ENCODE results near the gene TPO. TPM values are rescaled to one million over a fixed set of nuclear protein-coding genes. Genes with fewer than 3 reads are reported as not detected.

TPO gene
- total RNA-seq, 1 donor from 2014 or later = not detected

DNA sequence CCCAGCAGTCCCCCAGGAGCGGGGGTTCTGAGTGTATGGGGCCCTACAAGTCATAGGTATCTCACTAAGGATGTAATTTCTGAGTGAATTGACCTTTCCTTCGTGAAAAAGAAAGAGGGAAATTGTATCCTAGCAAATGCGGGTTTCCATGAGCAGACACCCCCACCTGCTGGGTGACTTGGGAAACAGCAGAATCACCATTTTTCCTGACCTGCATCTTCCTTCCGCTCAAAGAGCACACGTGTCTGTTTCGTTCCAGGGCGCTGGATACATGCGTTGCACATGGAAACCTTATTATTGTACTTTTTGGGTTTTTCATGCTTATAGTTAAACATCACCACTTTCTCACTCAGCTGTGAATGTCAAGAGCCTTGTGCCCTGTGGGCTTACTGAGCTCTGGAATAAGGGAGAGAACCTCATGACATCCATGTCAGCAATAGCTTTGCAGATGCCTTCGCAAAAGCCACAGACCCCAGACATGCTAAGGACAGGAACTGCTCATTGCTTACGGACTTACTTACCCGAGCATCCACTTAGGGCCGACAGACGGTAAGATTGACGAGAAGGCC is 132.8 kb downstream of the TPO start:
- no peaks in the 10 kb centered on the region for H3K36me3 ChIP-seq
- no peak overlapping the region for H3K4me2 ChIP-seq
- H3K27me3 Mint-ChIP-seq (ENCODE audit: insufficient read depth, low read depth) = peaks cover 7% of the 10 kb centered on the region
- H3K4me1 ChIP-seq = no peaks in the 10 kb centered on the region
- no peaks in the 10 kb centered on the region for H3K9me3 ChIP-seq (ENCODE audit: low read depth)
- H3F3A ChIP-seq (ENCODE audit: low read depth) = no peaks in the 10 kb centered on the region
- DNase-seq (ENCODE audit: low spot score) = peak; percentile 71
- no peaks in the 10 kb centered on the region for H3K36me3 Mint-ChIP-seq
- TF ChIP-seq, protein P1, sequence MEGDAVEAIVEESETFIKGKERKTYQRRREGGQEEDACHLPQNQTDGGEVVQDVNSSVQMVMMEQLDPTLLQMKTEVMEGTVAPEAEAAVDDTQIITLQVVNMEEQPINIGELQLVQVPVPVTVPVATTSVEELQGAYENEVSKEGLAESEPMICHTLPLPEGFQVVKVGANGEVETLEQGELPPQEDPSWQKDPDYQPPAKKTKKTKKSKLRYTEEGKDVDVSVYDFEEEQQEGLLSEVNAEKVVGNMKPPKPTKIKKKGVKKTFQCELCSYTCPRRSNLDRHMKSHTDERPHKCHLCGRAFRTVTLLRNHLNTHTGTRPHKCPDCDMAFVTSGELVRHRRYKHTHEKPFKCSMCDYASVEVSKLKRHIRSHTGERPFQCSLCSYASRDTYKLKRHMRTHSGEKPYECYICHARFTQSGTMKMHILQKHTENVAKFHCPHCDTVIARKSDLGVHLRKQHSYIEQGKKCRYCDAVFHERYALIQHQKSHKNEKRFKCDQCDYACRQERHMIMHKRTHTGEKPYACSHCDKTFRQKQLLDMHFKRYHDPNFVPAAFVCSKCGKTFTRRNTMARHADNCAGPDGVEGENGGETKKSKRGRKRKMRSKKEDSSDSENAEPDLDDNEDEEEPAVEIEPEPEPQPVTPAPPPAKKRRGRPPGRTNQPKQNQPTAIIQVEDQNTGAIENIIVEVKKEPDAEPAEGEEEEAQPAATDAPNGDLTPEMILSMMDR (IDR thresholded peaks at IDR 0.05) = peak; percentile 95
- TF ChIP-seq EZH2phosphoT487 (IDR thresholded peaks at IDR 0.05) = no peak
- peaks cover 11% of the 10 kb centered on the region for H3K27me3 ChIP-seq
- no peaks in the 10 kb centered on the region for H3K79me2 ChIP-seq (ENCODE audit: low read depth)
- no peak overlapping the region for H3K27ac Mint-ChIP-seq
- H3K9ac ChIP-seq = no peak overlapping the region
- no peaks in the 10 kb centered on the region for H4K20me1 ChIP-seq (ENCODE audit: low read depth)
- no peak overlapping the region for H3K4me3 Mint-ChIP-seq
- no peak overlapping the region for H3K4me3 ChIP-seq
- no peak overlapping the region for H2AFZ ChIP-seq (replicated peaks)
- no peak overlapping the region for H3K27ac ChIP-seq
- no peaks in the 10 kb centered on the region for H3K9me3 Mint-ChIP-seq
- H3K4me1 Mint-ChIP-seq = peaks cover 14% of the 10 kb centered on the region

GRCh38 chr2:1546901-1547300 is 133.6 kb downstream of the TPO start:
- Histone ChIP-seq H3K27ac (no peak overlapping the region), H3K36me3 (no peaks in the 10 kb centered on the region), H4K20me1 (ENCODE audit: low read depth) (no peaks in the 10 kb centered on the region), H3K4me2 (no peak overlapping the region), H2AFZ (replicated peaks) (no peak overlapping the region), H3K4me3 (no peak overlapping the region), H3K9ac (no peak overlapping the region), H3K27me3 (peaks cover 16% of the 10 kb centered on the region), H3F3A (ENCODE audit: low read depth) (no peaks in the 10 kb centered on the region), H3K4me1 (no peaks in the 10 kb centered on the region), H3K9me3 (ENCODE audit: low read depth) (no peaks in the 10 kb centered on the region), H3K79me2 (ENCODE audit: low read depth) (no peaks in the 10 kb centered on the region)
- Mint-ChIP-seq H3K4me1 (peaks cover 11% of the 10 kb centered on the region), H3K36me3 (no peaks in the 10 kb centered on the region), H3K27me3 (ENCODE audit: insufficient read depth, low read depth) (peaks cover 7% of the 10 kb centered on the region), H3K27ac (no peak overlapping the region), H3K9me3 (no peaks in the 10 kb centered on the region), H3K4me3 (no peak overlapping the region)
- no peak for TF ChIP-seq EZH2phosphoT487 (IDR thresholded peaks at IDR 0.05)
- TF ChIP-seq, protein P1 (IDR thresholded peaks at IDR 0.05) = peak; percentile 22
- DNase-seq (ENCODE audit: low spot score) = no peak

- Histone ChIP-seq H3K36me3 (no peaks in the 10 kb centered on the region), H3K27ac (no peak overlapping the region), H3K9ac (no peak overlapping the region), H4K20me1 (ENCODE audit: low read depth) (no peaks in the 10 kb centered on the region), H3K79me2 (ENCODE audit: low read depth) (no peaks in the 10 kb centered on the region), H3K9me3 (ENCODE audit: low read depth) (no peaks in the 10 kb centered on the region), H2AFZ (replicated peaks) (no peak overlapping the region), H3K4me2 (no peak overlapping the region), H3K27me3 (peaks cover 16% of the 10 kb centered on the region), H3K4me3 (no peak overlapping the region), H3F3A (ENCODE audit: low read depth) (no peaks in the 10 kb centered on the region), H3K4me1 (no peaks in the 10 kb centered on the region)
- no peak for DNase-seq (ENCODE audit: low spot score)
- H3K4me3 Mint-ChIP-seq = no peak overlapping the region
- TF ChIP-seq EZH2phosphoT487 (IDR thresholded peaks at IDR 0.05) (no peak), EZH2 (IDR thresholded peaks at IDR 0.05) (no peak)
- TF ChIP-seq, protein P1 (IDR thresholded peaks at IDR 0.05) = no peak
- no peaks in the 10 kb centered on the region for H3K36me3 Mint-ChIP-seq
- H3K4me1 Mint-ChIP-seq = peaks cover 15% of the 10 kb centered on the region
- H3K27ac Mint-ChIP-seq = peak overlapping the region; percentile 25
- no peaks in the 10 kb centered on the region for H3K9me3 Mint-ChIP-seq
- H3K27me3 Mint-ChIP-seq (ENCODE audit: insufficient read depth, low read depth) = peaks cover 7% of the 10 kb centered on the region
Measured at GRCh38 chr2:1548910-1549673, 135.8 kb downstream of the TPO start.
